ENCODE data around the gene ACOXL. TPM values are rescaled to one million over a fixed set of nuclear protein-coding genes. Genes with fewer than 3 reads are reported as not detected.

Gene ACOXL
- total and polyA plus RNA-seq, 9 of the 15 experiments (the other 6 are each of a cell fraction or from before 2014, with no cell fraction given), result 0.31 to 0.56 TPM; not detected in 7

DNA sequence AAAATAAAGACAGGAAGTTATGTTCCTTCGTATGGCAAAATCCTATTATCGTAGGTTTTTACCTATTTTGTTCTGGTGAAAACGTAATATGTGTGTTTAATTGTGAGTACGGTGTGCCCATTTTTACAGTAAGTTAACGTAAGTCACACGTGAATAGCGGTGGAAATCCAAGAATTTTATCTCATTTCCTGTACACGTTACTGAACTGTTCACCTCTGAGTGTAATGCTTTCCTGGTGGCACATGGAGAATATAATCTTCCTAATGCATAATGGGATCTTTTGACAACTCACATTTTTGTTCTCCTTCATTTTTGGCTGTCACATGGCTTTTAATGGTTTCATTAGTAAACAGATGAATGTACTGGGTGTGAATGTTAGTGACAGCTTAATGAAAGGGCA is 416.6 kb downstream of the ACOXL start:
- DNase-seq (ENCODE audit: extremely low read depth in 1 of 4, low spot score in 3 of 4), result peak in 2 of 4 experiments; percentile 28 to 44
- in situ Hi-C loops (cut with MboI) (no loop called here), intact Hi-C loops (cut with micrococcal nuclease) (no loop called here)
- H2AFZ ChIP-seq (ENCODE audit: low read depth, low read length), result peak overlapping the region; percentile 86
- FAIRE-seq, result no peak
- WGBS (ENCODE audit: insufficient coverage, low coverage, missing lambda C conversion rate), result 4% methylated on average over 8 of the region's 8 CpGs
- H3K4me2 ChIP-seq (ENCODE audit: insufficient read depth, low read length), result peak overlapping the region; percentile 45
- no peaks in the 10 kb centered on the region for H3K9me3 ChIP-seq (replicated peaks; ENCODE audit: control insufficient read depth, insufficient read depth, low read depth, low read length)
- peak overlapping the region in 1 of 2 experiments; percentile 70; a peak in 2 of 4 replicates for H3K9ac ChIP-seq (ENCODE audit: insufficient read depth in 1 of 2, low read depth in 2 of 2, low read length in 2 of 2)
- no TSS peak for BruUV-seq (replicated peaks)
- POLR2A ChIA-PET, result interaction anchor here (2.0 kb wide), 1 partner anchor 8 kb away, joined by 4 read pairs; no protein-coding TSS in a partner anchor
- H3K9me1 ChIP-seq (ENCODE audit: control insufficient read depth, insufficient read depth, low read length), result no peaks in the 10 kb centered on the region
- no peak overlapping the region for H3K4me3 ChIP-seq
- no peaks in the 10 kb centered on the region for H3K27me3 ChIP-seq (ENCODE audit: control insufficient read depth in 2 of 2, insufficient read depth in 2 of 2, low read length in 2 of 2)
- H3K79me2 ChIP-seq (ENCODE audit: control insufficient read depth, insufficient read depth, low read length), result peaks cover 18% of the 10 kb centered on the region; the same call in 2 of the 3 replicates
- no peaks in the 10 kb centered on the region for H4K20me1 ChIP-seq (replicated peaks; ENCODE audit: control insufficient read depth, insufficient read depth, low read length)
- peaks cover 63% of the 10 kb centered on the region; the same call in 2 of the 3 replicates for H3K36me3 ChIP-seq (ENCODE audit: control insufficient read depth, insufficient read depth, low read length)
- ATAC-seq, result peak; percentile 62
- H3K27ac ChIP-seq (ENCODE audit: extremely low read depth, low read depth, low read length), result peak overlapping the region; percentile 75
- CTCF ChIA-PET (ENCODE audit: low intra/inter-chr PET ratio), result no interaction called here
- H3K4me1 ChIP-seq (replicated peaks in 1 of 2; ENCODE audit: control insufficient read depth in 2 of 2, insufficient read depth in 2 of 2, low read length in 2 of 2), result peaks cover 3 to 24% of the 10 kb centered on the region in 2 experiments; a peak in 4 of 5 replicates
- no peak for TF ChIP-seq GABPA (tag; conservative IDR thresholded peaks at IDR 0.05; ENCODE audit: low read depth)
- 0 out of 2 replicates have a peak, but pooled peaks have one; percentile 21 for TF ChIP-seq BRD4 (IDR thresholded peaks at IDR 0.05)
- no peak for TF ChIP-seq TCF3 (CRISPR knock-in tag; IDR thresholded peaks at IDR 0.05)
- no peak for TF ChIP-seq JUN (IDR thresholded peaks at IDR 0.05; ENCODE audit: borderline replicate concordance, low read depth, low read length)
- no peak for TF ChIP-seq JUN (CRISPR knock-in tag; IDR thresholded peaks at IDR 0.05; ENCODE audit: borderline replicate concordance)
- TF ChIP-seq ZNF217 (CRISPR knock-in tag; IDR thresholded peaks at IDR 0.05), result no peak
- peak; percentile 3 to 33; a peak in 1 of 4 replicates for TF ChIP-seq HDAC1 (IDR thresholded peaks at IDR 0.05)
- TF ChIP-seq ZNF609 (CRISPR knock-in tag; IDR thresholded peaks at IDR 0.05; ENCODE audit: borderline replicate concordance), result no peak
- TF ChIP-seq PHF8 (IDR thresholded peaks at IDR 0.05; ENCODE audit: borderline replicate concordance, low read length), result no peak
- peak; percentile 66 for TF ChIP-seq ZNF592 (IDR thresholded peaks at IDR 0.05)

Measured in K562 (cell line).